ENCODE measurements around the gene ZDHHC12. TPM values are rescaled to one million over a fixed set of nuclear protein-coding genes. Genes with fewer than 3 reads are reported as not detected.

ZDHHC12 gene
- total and polyA plus RNA-seq, 5 donors from 2014 or later: 25.1 to 59.8 (median 52.3) TPM

- H3K36me3 Mint-ChIP-seq: peaks cover 8% of the 10 kb centered on the region
- Histone ChIP-seq H3K27ac (ENCODE audit: insufficient read depth, low read length, poor library complexity, severe bottlenecking) (no peak overlapping the region), H3K9me3 (ENCODE audit: control insufficient read depth in 2 of 2, low read length in 2 of 2) (no peaks in the 10 kb centered on the region), H3K27me3 (ENCODE audit: control insufficient read depth, insufficient read depth, low read length) (no peaks in the 10 kb centered on the region), H3K4me3 (ENCODE audit: low read depth, low read length) (no peak overlapping the region), H3K36me3 (ENCODE audit: control insufficient read depth, insufficient read depth, low read length) (peaks cover 6% of the 10 kb centered on the region), H3K4me1 (ENCODE audit: control insufficient read depth, insufficient read depth, low read length, poor library complexity, severe bottlenecking) (peaks cover 8% of the 10 kb centered on the region)
- H3K9me3 Mint-ChIP-seq: no peaks in the 10 kb centered on the region
- no peaks in the 10 kb centered on the region for H3K27me3 Mint-ChIP-seq
- peak overlapping the region in 2 of 3 donors; percentile 1 to 50 for H3K27ac Mint-ChIP-seq
- peaks cover 7 to 54% (median 33%) of the 10 kb centered on the region in 4 donors for H3K4me1 Mint-ChIP-seq
- H3K4me3 Mint-ChIP-seq: no peak overlapping the region
- no peak for ATAC-seq (ENCODE audit: low read depth in 2 of 2)
- no peak for DNase-seq
Measured at GRCh38 chr9:128765499-128765898, 41.6 kb upstream of the ZDHHC12 start.

GRCh38 chr9:128764361-128764760, 40.4 kb upstream of the ZDHHC12 start:
- Mint-ChIP-seq H3K4me3 (peak overlapping the region in 1 of 4 donors; percentile 5), H3K4me1 (peaks cover 5 to 42% (median 26%) of the 10 kb centered on the region in 4 donors), H3K9me3 (no peaks in the 10 kb centered on the region), H3K36me3 (peaks cover 8% of the 10 kb centered on the region), H3K27me3 (no peaks in the 10 kb centered on the region), H3K27ac (no peak overlapping the region)
- Histone ChIP-seq H3K4me1 (ENCODE audit: control insufficient read depth, insufficient read depth, low read length, poor library complexity, severe bottlenecking) (no peaks in the 10 kb centered on the region), H3K4me3 (ENCODE audit: low read depth, low read length) (no peak overlapping the region), H3K36me3 (ENCODE audit: control insufficient read depth, insufficient read depth, low read length) (peaks cover 6% of the 10 kb centered on the region), H3K27me3 (ENCODE audit: control insufficient read depth, insufficient read depth, low read length) (no peaks in the 10 kb centered on the region), H3K9me3 (ENCODE audit: control insufficient read depth in 2 of 2, low read length in 2 of 2) (no peaks in the 10 kb centered on the region), H3K27ac (ENCODE audit: insufficient read depth, low read length, poor library complexity, severe bottlenecking) (no peak overlapping the region)
- no peak for ATAC-seq (ENCODE audit: low read depth in 2 of 2)
- peak in 1 of 3 donors; percentile 11 for DNase-seq

- Mint-ChIP-seq H3K27ac (peak overlapping the region in 2 of 3 donors; percentile 26 to 44), H3K36me3 (peaks cover 11% of the 10 kb centered on the region), H3K27me3 (no peaks in the 10 kb centered on the region), H3K4me3 (no peak overlapping the region), H3K4me1 (peaks cover 5 to 33% (median 20%) of the 10 kb centered on the region in 4 donors), H3K9me3 (no peaks in the 10 kb centered on the region)
- Histone ChIP-seq H3K36me3 (ENCODE audit: control insufficient read depth, insufficient read depth, low read length) (no peaks in the 10 kb centered on the region), H3K9me3 (ENCODE audit: control insufficient read depth in 2 of 2, low read length in 2 of 2) (no peaks in the 10 kb centered on the region), H3K27me3 (ENCODE audit: control insufficient read depth, insufficient read depth, low read length) (no peaks in the 10 kb centered on the region), H3K4me3 (ENCODE audit: low read depth, low read length) (no peak overlapping the region), H3K4me1 (ENCODE audit: control insufficient read depth, insufficient read depth, low read length, poor library complexity, severe bottlenecking) (no peaks in the 10 kb centered on the region), H3K27ac (ENCODE audit: insufficient read depth, low read length, poor library complexity, severe bottlenecking) (no peak overlapping the region)
- ATAC-seq (ENCODE audit: low read depth in 2 of 2): no peak
- no peak for DNase-seq
Measured at GRCh38 chr9:128762671-128763449, 38.9 kb upstream of the ZDHHC12 start.

- H3K27ac Mint-ChIP-seq: no peak overlapping the region
- no peaks in the 10 kb centered on the region for H3K4me1 ChIP-seq (ENCODE audit: control insufficient read depth, insufficient read depth, low read length, poor library complexity, severe bottlenecking)
- peaks cover 16% of the 10 kb centered on the region for H3K36me3 ChIP-seq (ENCODE audit: control insufficient read depth, insufficient read depth, low read length)
- peaks cover 11% of the 10 kb centered on the region for H3K36me3 Mint-ChIP-seq
- ATAC-seq (ENCODE audit: low read depth in 2 of 2): no peak
- no peak for DNase-seq
- no peaks in the 10 kb centered on the region for H3K27me3 Mint-ChIP-seq
- H3K9me3 ChIP-seq (ENCODE audit: control insufficient read depth in 2 of 2, low read length in 2 of 2): no peaks in the 10 kb centered on the region
- H3K9me3 Mint-ChIP-seq: peaks cover 0 to 1% (median 0%) of the 10 kb centered on the region in 7 donors
- H3K4me3 Mint-ChIP-seq: no peak overlapping the region
- H3K4me1 Mint-ChIP-seq: peaks cover 6 to 16% (median 7%) of the 10 kb centered on the region in 4 donors
- no peaks in the 10 kb centered on the region for H3K27me3 ChIP-seq (ENCODE audit: control insufficient read depth, insufficient read depth, low read length)
- no peak overlapping the region for H3K4me3 ChIP-seq (ENCODE audit: low read depth, low read length)
- H3K27ac ChIP-seq (ENCODE audit: insufficient read depth, low read length, poor library complexity, severe bottlenecking): no peak overlapping the region
Measured at GRCh38 chr9:128757602-128758001, 33.7 kb upstream of the ZDHHC12 start.

GRCh38 chr9:128753627-128754026, 29.7 kb upstream of the ZDHHC12 start:
- peaks cover 14% of the 10 kb centered on the region for H3K36me3 Mint-ChIP-seq
- H3K9me3 Mint-ChIP-seq: peaks cover 0 to 1% (median 0%) of the 10 kb centered on the region in 7 donors
- no peak overlapping the region for H3K27ac ChIP-seq (ENCODE audit: insufficient read depth, low read length, poor library complexity, severe bottlenecking)
- no peaks in the 10 kb centered on the region for H3K9me3 ChIP-seq (ENCODE audit: control insufficient read depth in 2 of 2, low read length in 2 of 2)
- H3K4me1 ChIP-seq (ENCODE audit: control insufficient read depth, insufficient read depth, low read length, poor library complexity, severe bottlenecking): no peaks in the 10 kb centered on the region
- no peak overlapping the region for H3K4me3 Mint-ChIP-seq
- no peaks in the 10 kb centered on the region for H3K27me3 ChIP-seq (ENCODE audit: control insufficient read depth, insufficient read depth, low read length)
- peaks cover 32% of the 10 kb centered on the region for H3K36me3 ChIP-seq (ENCODE audit: control insufficient read depth, insufficient read depth, low read length)
- H3K27me3 Mint-ChIP-seq: no peaks in the 10 kb centered on the region
- H3K27ac Mint-ChIP-seq: no peak overlapping the region
- DNase-seq (no peak), ATAC-seq (ENCODE audit: low read depth in 2 of 2) (no peak)
- H3K4me3 ChIP-seq (ENCODE audit: low read depth, low read length): no peak overlapping the region
- peaks cover 5 to 13% (median 7%) of the 10 kb centered on the region in 4 donors for H3K4me1 Mint-ChIP-seq

GRCh38 chr9:128750926-128751595, 27.1 kb upstream of the ZDHHC12 start:
- H3K27me3 ChIP-seq (ENCODE audit: control insufficient read depth, insufficient read depth, low read length): no peaks in the 10 kb centered on the region
- peaks cover 13% of the 10 kb centered on the region for H3K36me3 Mint-ChIP-seq
- DNase-seq (no peak), ATAC-seq (ENCODE audit: low read depth in 2 of 2) (no peak)
- H3K27me3 Mint-ChIP-seq: no peaks in the 10 kb centered on the region
- H3K9me3 ChIP-seq (ENCODE audit: control insufficient read depth in 2 of 2, low read length in 2 of 2): no peaks in the 10 kb centered on the region
- no peak overlapping the region for H3K4me3 ChIP-seq (ENCODE audit: low read depth, low read length)
- H3K9me3 Mint-ChIP-seq: no peaks in the 10 kb centered on the region
- H3K4me1 Mint-ChIP-seq: peaks cover 0 to 5% (median 1%) of the 10 kb centered on the region in 4 donors
- H3K4me3 Mint-ChIP-seq: no peak overlapping the region
- H3K36me3 ChIP-seq (ENCODE audit: control insufficient read depth, insufficient read depth, low read length): peaks cover 35% of the 10 kb centered on the region
- no peak overlapping the region for H3K27ac Mint-ChIP-seq
- no peaks in the 10 kb centered on the region for H3K4me1 ChIP-seq (ENCODE audit: control insufficient read depth, insufficient read depth, low read length, poor library complexity, severe bottlenecking)
- no peak overlapping the region for H3K27ac ChIP-seq (ENCODE audit: insufficient read depth, low read length, poor library complexity, severe bottlenecking)

GRCh38 chr9:128747241-128747640, 23.3 kb upstream of the ZDHHC12 start:
- H3K4me1 Mint-ChIP-seq: no peaks in the 10 kb centered on the region
- H3K27me3 ChIP-seq (ENCODE audit: control insufficient read depth, insufficient read depth, low read length): no peaks in the 10 kb centered on the region
- peaks cover 15% of the 10 kb centered on the region for H3K36me3 ChIP-seq (ENCODE audit: control insufficient read depth, insufficient read depth, low read length)
- H3K4me1 ChIP-seq (ENCODE audit: control insufficient read depth, insufficient read depth, low read length, poor library complexity, severe bottlenecking): no peaks in the 10 kb centered on the region
- ATAC-seq (ENCODE audit: low read depth in 2 of 2) (no peak), DNase-seq (no peak)
- H3K9me3 ChIP-seq (ENCODE audit: control insufficient read depth in 2 of 2, low read length in 2 of 2): no peaks in the 10 kb centered on the region
- H3K36me3 Mint-ChIP-seq: peaks cover 6% of the 10 kb centered on the region
- H3K27ac Mint-ChIP-seq: no peak overlapping the region
- H3K27ac ChIP-seq (ENCODE audit: insufficient read depth, low read length, poor library complexity, severe bottlenecking): no peak overlapping the region
- H3K9me3 Mint-ChIP-seq: no peaks in the 10 kb centered on the region
- H3K27me3 Mint-ChIP-seq: no peaks in the 10 kb centered on the region
- H3K4me3 ChIP-seq (ENCODE audit: low read depth, low read length): no peak overlapping the region
- H3K4me3 Mint-ChIP-seq: no peak overlapping the region

Data from CD4-positive, CD25-positive, alpha-beta regulatory T cell (primary cell).